Gastroesophageal sphincter (tissue), 4 donors: ENCODE measurements around the gene MGAM2. TPM values are rescaled to one million over a fixed set of nuclear protein-coding genes. Genes with fewer than 3 reads are reported as not detected.

ENCODE experiments used
- ATAC-seq: fragments of 150-250 bp; one replicate; pipeline ENCODE4 v1.9.1; 2016; ENCODE audit warnings: mild to moderate bottlenecking, moderate library complexity
- H3K27ac ChIP-seq, 4 donors: fragments of 200-600 bp; sonication (generic) in 3 of 4; 1 replicate in 3 of 4; 2 replicates in 1 of 4; pipeline ENCODE4 v1.5.1; 2016 to 2019
- H3K27me3 ChIP-seq: fragments of 200-600 bp; sonication (generic); one replicate; pipeline ENCODE4 v1.5.1; 2019
- H3K36me3 ChIP-seq, 2 donors: fragments of 200-600 bp; sonication (generic); one replicate each; pipeline ENCODE4 v1.5.1; 2019; ENCODE audit warnings: control low read depth in 1 of 2
- H3K4me1 ChIP-seq, 3 donors: fragments of 200-600 bp; sonication (generic); 1 replicate in 2 of 3; 2 replicates in 1 of 3; pipeline ENCODE4 v1.5.1; 2016 to 2019; ENCODE audit warnings: control low read depth in 2 of 3
- H3K4me3 ChIP-seq, 2 donors: fragments of 200-600 bp; sonication (generic); one replicate each; pipeline ENCODE4 v1.5.1; 2019; ENCODE audit warnings: mild to moderate bottlenecking in 1 of 2, moderate library complexity in 1 of 2
- H3K9me3 ChIP-seq, 3 donors: fragments of 200-600 bp; sonication (generic); one replicate each; pipeline ENCODE4 v1.5.1; 2017 to 2019; ENCODE audit warnings: control low read depth in 2 of 3
- EP300 ChIP-seq: sonication (generic); formaldehyde crosslinking; IDR thresholded peaks from one replicate; pipeline ENCODE4 v1.6.1; 2017; ENCODE audit warnings: antibody characterized with exemption, mild to moderate bottlenecking
- POLR2A ChIP-seq, 2 donors: fragments of 450-650 bp; IDR thresholded peaks; one replicate each; pipeline ENCODE4 v1.6.1; 2017; ENCODE audit warnings: antibody characterized with exemption in 2 of 2, mild to moderate bottlenecking in 2 of 2, moderate library complexity in 1 of 2
- POLR2AphosphoS5 ChIP-seq: sonication (generic); formaldehyde crosslinking; IDR thresholded peaks from one replicate; pipeline ENCODE4 v1.6.1; 2017; ENCODE audit warnings: antibody characterized with exemption
- WGBS, 2 donors: methylation state at CpG; one replicate each; pipeline ENCODE4 v1.1.5; 2018; ENCODE audit warnings: low coverage in 1 of 2; 5-methylcytosine and 5-hydroxymethylcytosine counted together
- total RNA-seq, 4 donors: library from RNA; depleted of rRNA; stranded (reverse); fragments of >200 nt; gene quantifications; one replicate each; pipeline ENCODE4 v1.1.0, GENCODE V29; 2016
- TF ChIP-seq, protein P1 (sequence below), 4 experiments: fragments of 200-600 bp in 2 of 4; fragments of 450-650 bp in 2 of 4; sonication (generic) in 1 of 4; IDR thresholded peaks; one replicate each; pipeline ENCODE4 v1.5.1; 2017 to 2019; ENCODE audit warnings: antibody characterized with exemption in 4 of 4, mild to moderate bottlenecking in 2 of 4, moderate library complexity in 2 of 4

The MGAM2 gene
- total RNA-seq, 4 donors from 2014 or later = 0.54 to 1.6 TPM; not detected in 2

DNA sequence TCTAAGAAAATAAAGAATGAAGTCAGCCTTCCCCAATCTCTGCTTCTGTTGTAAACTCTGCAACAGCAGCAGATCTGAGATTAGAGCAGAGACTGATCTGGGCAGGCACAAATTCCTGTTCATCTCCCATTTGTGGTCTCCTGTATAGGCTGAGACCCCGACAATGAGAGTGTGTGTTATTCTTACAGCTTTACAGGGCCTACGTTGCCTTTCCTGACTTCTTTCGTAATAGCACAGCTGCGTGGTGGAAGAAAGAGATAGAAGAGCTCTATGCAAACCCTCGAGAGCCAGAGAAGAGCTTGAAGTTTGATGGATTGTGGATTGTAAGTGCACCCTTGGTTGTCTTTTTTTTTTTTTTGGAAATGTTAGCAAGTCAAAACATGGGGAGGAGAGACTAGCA lies 74.3 kb downstream of the MGAM2 start:
- no peaks in the 10 kb centered on the region for H3K36me3 ChIP-seq
- peaks cover 8% of the 10 kb centered on the region for H3K27me3 ChIP-seq
- 29 to 35% methylated on average over 4 to 5 of the region's 5 CpGs for WGBS, 2 donors
- no peak overlapping the region for H3K27ac ChIP-seq
- no peaks in the 10 kb centered on the region for H3K4me1 ChIP-seq
- ATAC-seq = no peak
- TF ChIP-seq, protein P1, sequence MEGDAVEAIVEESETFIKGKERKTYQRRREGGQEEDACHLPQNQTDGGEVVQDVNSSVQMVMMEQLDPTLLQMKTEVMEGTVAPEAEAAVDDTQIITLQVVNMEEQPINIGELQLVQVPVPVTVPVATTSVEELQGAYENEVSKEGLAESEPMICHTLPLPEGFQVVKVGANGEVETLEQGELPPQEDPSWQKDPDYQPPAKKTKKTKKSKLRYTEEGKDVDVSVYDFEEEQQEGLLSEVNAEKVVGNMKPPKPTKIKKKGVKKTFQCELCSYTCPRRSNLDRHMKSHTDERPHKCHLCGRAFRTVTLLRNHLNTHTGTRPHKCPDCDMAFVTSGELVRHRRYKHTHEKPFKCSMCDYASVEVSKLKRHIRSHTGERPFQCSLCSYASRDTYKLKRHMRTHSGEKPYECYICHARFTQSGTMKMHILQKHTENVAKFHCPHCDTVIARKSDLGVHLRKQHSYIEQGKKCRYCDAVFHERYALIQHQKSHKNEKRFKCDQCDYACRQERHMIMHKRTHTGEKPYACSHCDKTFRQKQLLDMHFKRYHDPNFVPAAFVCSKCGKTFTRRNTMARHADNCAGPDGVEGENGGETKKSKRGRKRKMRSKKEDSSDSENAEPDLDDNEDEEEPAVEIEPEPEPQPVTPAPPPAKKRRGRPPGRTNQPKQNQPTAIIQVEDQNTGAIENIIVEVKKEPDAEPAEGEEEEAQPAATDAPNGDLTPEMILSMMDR (IDR thresholded peaks at IDR 0.05) = no peak
- TF ChIP-seq POLR2A (IDR thresholded peaks at IDR 0.05) (no peak), EP300 (no peak), POLR2AphosphoS5 (no peak)
- H3K9me3 ChIP-seq = no peaks in the 10 kb centered on the region
- H3K4me3 ChIP-seq = no peak overlapping the region

DNA sequence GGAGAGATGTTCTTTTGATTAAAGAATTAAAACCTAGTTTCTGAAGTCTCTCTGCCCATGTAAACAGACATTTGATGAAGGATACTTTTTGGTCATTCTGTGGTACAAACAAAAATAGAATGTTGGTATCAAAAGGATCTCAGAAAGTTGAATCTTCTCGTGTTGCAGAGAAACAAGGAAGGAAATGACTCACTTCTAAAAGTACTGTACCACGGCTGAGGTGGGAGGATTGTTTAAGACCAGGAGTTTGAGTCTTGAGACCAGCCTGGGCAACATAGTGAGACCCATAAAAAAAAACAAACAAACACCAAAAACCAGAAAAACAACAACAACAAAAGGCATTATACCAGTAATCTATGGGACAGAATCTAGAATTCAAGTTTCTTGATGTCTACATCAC lies 76.6 kb downstream of the MGAM2 start:
- Histone ChIP-seq H3K27me3 (peaks cover 8% of the 10 kb centered on the region), H3K4me3 (no peak overlapping the region), H3K36me3 (no peaks in the 10 kb centered on the region), H3K4me1 (no peaks in the 10 kb centered on the region), H3K27ac (no peak overlapping the region), H3K9me3 (no peaks in the 10 kb centered on the region)
- TF ChIP-seq, protein P1 (IDR thresholded peaks at IDR 0.05) = no peak
- TF ChIP-seq EP300 (no peak), POLR2A (IDR thresholded peaks at IDR 0.05) (no peak), POLR2AphosphoS5 (no peak)
- ATAC-seq = no peak
- WGBS, 2 donors = 42 to 55% methylated on average over 2 of the region's 2 CpGs

DNA sequence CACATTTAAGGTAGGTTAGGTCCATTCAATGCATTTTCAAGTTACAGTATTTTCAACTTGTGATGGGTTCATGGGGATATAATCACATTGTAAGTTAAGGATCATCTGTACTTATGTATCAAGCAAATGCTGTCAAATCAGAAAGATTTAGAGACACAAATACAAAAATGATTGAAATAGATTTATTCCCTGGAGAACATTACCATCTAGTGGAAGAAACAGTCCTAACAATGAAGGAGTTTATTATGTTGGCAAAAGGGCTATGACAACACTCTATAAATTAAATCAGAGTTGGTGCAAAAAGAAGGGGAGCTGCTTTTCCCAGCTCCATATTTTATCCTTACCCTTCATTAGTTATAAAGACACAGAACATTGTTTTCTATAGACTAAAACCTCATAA lies 77.3 kb downstream of the MGAM2 start:
- TF ChIP-seq EP300 = no peak
- TF ChIP-seq POLR2A (IDR thresholded peaks at IDR 0.05) = no peak
- TF ChIP-seq POLR2AphosphoS5 = no peak
- TF ChIP-seq, protein P1 (IDR thresholded peaks at IDR 0.05) = no peak
- Histone ChIP-seq H3K27ac (no peak overlapping the region), H3K27me3 (peaks cover 8% of the 10 kb centered on the region), H3K4me3 (no peak overlapping the region), H3K9me3 (no peaks in the 10 kb centered on the region), H3K36me3 (no peaks in the 10 kb centered on the region), H3K4me1 (no peaks in the 10 kb centered on the region)
- no peak for ATAC-seq

DNA sequence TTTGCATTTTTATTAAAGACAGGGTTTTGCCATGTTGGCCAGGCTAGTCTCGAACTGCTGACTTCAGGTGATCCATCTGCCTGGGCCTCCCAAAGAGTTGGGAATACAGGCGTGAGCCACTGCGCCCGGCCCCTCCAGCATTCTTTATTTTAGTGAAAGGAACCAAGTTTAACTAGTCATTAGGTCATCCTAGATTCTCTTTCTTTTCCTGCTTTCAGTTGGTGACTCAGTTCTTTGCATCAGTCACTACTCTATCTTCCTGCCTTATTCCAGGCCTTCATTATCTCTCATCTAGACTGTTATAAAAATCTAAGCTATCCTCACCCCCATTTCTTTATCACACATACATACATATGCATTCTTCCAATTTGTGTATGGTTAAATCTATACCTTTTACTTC lies 82.7 kb downstream of the MGAM2 start:
- H3K27me3 ChIP-seq = no peaks in the 10 kb centered on the region
- no peak overlapping the region for H3K4me3 ChIP-seq
- H3K9me3 ChIP-seq = no peaks in the 10 kb centered on the region
- no peak for TF ChIP-seq POLR2A (IDR thresholded peaks at IDR 0.05)
- no peak overlapping the region for H3K27ac ChIP-seq
- no peaks in the 10 kb centered on the region for H3K4me1 ChIP-seq
- ATAC-seq = no peak
- no peaks in the 10 kb centered on the region for H3K36me3 ChIP-seq
- WGBS, 2 donors = 87 to 93% methylated on average over 4 of the region's 4 CpGs

DNA sequence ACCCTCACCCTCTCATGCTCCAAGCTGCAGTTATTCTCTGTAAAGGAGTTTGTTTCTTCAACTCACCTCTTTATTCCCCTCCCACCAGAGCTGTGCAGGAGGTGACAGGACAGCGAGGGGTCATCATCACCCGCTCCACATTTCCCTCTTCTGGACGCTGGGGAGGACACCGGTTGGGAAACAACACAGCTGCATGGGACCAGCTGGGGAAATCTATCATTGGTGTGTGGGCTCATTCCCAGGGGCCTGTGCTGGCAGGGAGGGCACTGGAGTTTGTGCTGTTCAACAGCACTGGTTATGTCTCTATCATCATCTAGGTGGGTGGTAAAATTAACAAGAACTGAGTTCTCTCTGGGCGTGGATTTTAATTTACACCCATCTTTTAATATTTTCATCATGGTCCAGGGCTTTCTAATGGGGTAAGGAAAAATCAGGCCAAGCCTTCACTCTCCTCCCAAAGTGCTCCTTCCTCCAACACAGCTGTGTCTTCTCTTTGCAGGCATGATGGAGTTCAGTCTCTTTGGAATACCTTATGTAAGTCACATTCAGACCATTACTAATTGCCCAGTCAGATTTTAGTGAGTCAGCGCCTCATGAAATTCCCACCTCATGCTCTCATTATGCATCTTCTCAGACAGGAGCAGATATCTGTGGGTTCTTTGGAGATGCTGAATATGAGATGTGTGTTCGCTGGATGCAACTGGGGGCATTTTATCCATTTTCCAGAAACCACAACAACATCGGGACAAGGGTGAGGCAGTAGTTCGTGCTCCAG lies 84.7 kb downstream of the MGAM2 start:
- no peaks in the 10 kb centered on the region for H3K9me3 ChIP-seq
- 54 to 83% methylated on average over 5 to 6 of the region's 9 CpGs for WGBS, 2 donors
- no peak for TF ChIP-seq POLR2AphosphoS5
- TF ChIP-seq POLR2A (IDR thresholded peaks at IDR 0.05) = no peak
- TF ChIP-seq, protein P1 (IDR thresholded peaks at IDR 0.05) = no peak
- TF ChIP-seq EP300 = no peak
- ATAC-seq = no peak
- no peaks in the 10 kb centered on the region for H3K36me3 ChIP-seq
- H3K27ac ChIP-seq = no peak overlapping the region
- H3K4me3 ChIP-seq = no peak overlapping the region
- H3K27me3 ChIP-seq = no peaks in the 10 kb centered on the region
- H3K4me1 ChIP-seq = no peaks in the 10 kb centered on the region
